WTC11 (cell line): ENCODE measurements around the gene C17orf75. TPM values are rescaled to one million over a fixed set of nuclear protein-coding genes. Genes with fewer than 3 reads are reported as not detected.
A peak's percentile ranks its signal among the peaks of the same experiment; 100 is the strongest.

ENCODE experiments used
- ATAC-seq: fragments of 200-7000 bp; cut with Tn5 transposase; 2 replicates; pipeline ENCODE4 v1.10.0; 2021; ENCODE audit warnings: mild to moderate bottlenecking, moderate library complexity
- CTCF ChIA-PET: fragments of 300-600 bp; sonication (Branson Sonifier 250); formaldehyde crosslinking; loops from one replicate; lab custom pipeline; 2021; ENCODE audit warnings: antibody characterized with exemption; lab: Charles Lee
- POLR2A ChIA-PET: fragments of 350-600 bp; sonication (Branson Sonifier 250); formaldehyde crosslinking; loops from one replicate; lab custom pipeline; 2021; ENCODE audit warnings: antibody characterized with exemption; lab: Charles Lee
- DNase-seq: peaks from one replicate; pipeline ENCODE4 v3.0.0; 2021; ENCODE audit warnings: low spot score
- H3K27ac Mint-ChIP-seq: 2 replicates; pipeline ENCODE4 v1.8.0; 2021; ENCODE audit warnings: mixed read lengths
- H3K27me3 Mint-ChIP-seq: 2 replicates; pipeline ENCODE4 v1.8.0; 2021; ENCODE audit warnings: low read depth, mild to moderate bottlenecking, moderate library complexity, mixed read lengths
- H3K36me3 Mint-ChIP-seq: 2 replicates; pipeline ENCODE4 v1.8.0; 2021; ENCODE audit warnings: mixed read lengths
- H3K4me1 Mint-ChIP-seq: 2 replicates; pipeline ENCODE4 v1.8.0; 2022; ENCODE audit warnings: mixed read lengths
- H3K4me3 Mint-ChIP-seq: 2 replicates; pipeline ENCODE4 v1.8.0; 2021; ENCODE audit warnings: mild to moderate bottlenecking, moderate library complexity, mixed read lengths
- H3K9me3 Mint-ChIP-seq: 2 replicates; pipeline ENCODE4 v1.8.0; 2021; ENCODE audit warnings: mixed read lengths
- ATF1 ChIP-seq: sonication (generic); formaldehyde crosslinking; IDR thresholded peaks from 2 replicates; pipeline ENCODE4 v1.8.1; 2023; ENCODE audit warnings: mild to moderate bottlenecking, moderate library complexity, missing genetic modification reagents
- ESRRA ChIP-seq: sonication (generic); formaldehyde crosslinking; IDR thresholded peaks from 2 replicates; pipeline ENCODE4 v1.8.1; 2022; ENCODE audit warnings: mild to moderate bottlenecking, missing genetic modification reagents, borderline replicate concordance
- ETV6 ChIP-seq: sonication (generic); formaldehyde crosslinking; IDR thresholded peaks from 2 replicates; pipeline ENCODE4 v1.8.1; 2022; ENCODE audit warnings: mild to moderate bottlenecking, missing genetic modification reagents
- FOXK1 ChIP-seq: sonication (generic); formaldehyde crosslinking; IDR thresholded peaks from 2 replicates; pipeline ENCODE4 v1.8.0; 2022; ENCODE audit warnings: mild to moderate bottlenecking, moderate library complexity, missing genetic modification reagents
- GABPB1 ChIP-seq: sonication (generic); formaldehyde crosslinking; IDR thresholded peaks from 2 replicates; pipeline ENCODE4 v1.8.1; 2023; ENCODE audit warnings: mild to moderate bottlenecking, missing genetic modification reagents
- GTF2I ChIP-seq: fragments of 250-450 bp; sonication (Bioruptor Pico); conservative IDR thresholded peaks from 2 replicates; pipeline ENCODE4 v1.4.0; 2021; ENCODE audit warnings: mild to moderate bottlenecking
- HMGXB4 ChIP-seq: sonication (generic); formaldehyde crosslinking; IDR thresholded peaks from 2 replicates; pipeline ENCODE4 v1.8.1; 2023; ENCODE audit warnings: mild to moderate bottlenecking, moderate library complexity, missing genetic modification reagents
- MXD4 ChIP-seq: fragments of 250-450 bp; sonication (Bioruptor Pico); IDR thresholded peaks from 2 replicates; pipeline ENCODE4 v1.8.0; 2021; ENCODE audit warnings: mild to moderate bottlenecking, moderate library complexity, borderline replicate concordance
- NFYB ChIP-seq: sonication (generic); formaldehyde crosslinking; conservative IDR thresholded peaks from 2 replicates; pipeline ENCODE4 v1.8.0; 2022; ENCODE audit warnings: low read depth, missing genetic modification reagents
- NR3C1 ChIP-seq: sonication (generic); formaldehyde crosslinking; conservative IDR thresholded peaks from 2 replicates; pipeline ENCODE4 v1.8.1; 2023; ENCODE audit warnings: low read depth, mild to moderate bottlenecking, missing genetic modification reagents
- OVOL2 ChIP-seq: fragments of 250-450 bp; sonication (Bioruptor Pico); IDR thresholded peaks from 2 replicates; pipeline ENCODE4 v1.9.0; 2021; ENCODE audit warnings: mild to moderate bottlenecking, borderline replicate concordance
- RORB ChIP-seq: fragments of 250-450 bp; sonication (Bioruptor Pico); IDR thresholded peaks from 2 replicates; pipeline ENCODE4 v1.9.0; 2021; ENCODE audit warnings: mild to moderate bottlenecking
- TCF7 ChIP-seq: sonication (generic); formaldehyde crosslinking; IDR thresholded peaks from 2 replicates; pipeline ENCODE4 v1.8.0; 2022; ENCODE audit warnings: mild to moderate bottlenecking, low read depth, missing genetic modification reagents, moderate library complexity
- TEAD1 ChIP-seq: sonication (generic); formaldehyde crosslinking; IDR thresholded peaks from 2 replicates; pipeline ENCODE4 v1.8.0; 2022; ENCODE audit warnings: mild to moderate bottlenecking, missing genetic modification reagents
- USF2 ChIP-seq: sonication (generic); formaldehyde crosslinking; IDR thresholded peaks from 2 replicates; pipeline ENCODE4 v1.8.1; 2023; ENCODE audit warnings: mild to moderate bottlenecking, missing genetic modification reagents, moderate library complexity
- ZBTB21 ChIP-seq: sonication (generic); formaldehyde crosslinking; IDR thresholded peaks from 2 replicates; pipeline ENCODE4 v1.8.1; 2023; ENCODE audit warnings: mild to moderate bottlenecking, missing genetic modification reagents, borderline replicate concordance
- ZMAT4 ChIP-seq: fragments of 250-450 bp; sonication (Bioruptor Pico); IDR thresholded peaks from 2 replicates; pipeline ENCODE4 v1.9.0; 2021; ENCODE audit warnings: mild to moderate bottlenecking
- ZNF219 ChIP-seq: sonication (generic); formaldehyde crosslinking; IDR thresholded peaks from 2 replicates; pipeline ENCODE4 v1.8.0; 2023; ENCODE audit warnings: missing genetic modification reagents, mild to moderate bottlenecking, borderline replicate concordance
- ZNF317 ChIP-seq: sonication (generic); formaldehyde crosslinking; IDR thresholded peaks from 2 replicates; pipeline ENCODE4 v1.8.1; 2023; ENCODE audit warnings: low read depth, mild to moderate bottlenecking, moderate library complexity, missing genetic modification reagents, borderline replicate concordance
- ZNF396 ChIP-seq: fragments of 250-450 bp; sonication (Bioruptor Pico); IDR thresholded peaks from 2 replicates; pipeline ENCODE4 v1.8.0; 2021; ENCODE audit warnings: mild to moderate bottlenecking, moderate library complexity, borderline replicate concordance
- total RNA-seq: library from RNA; stranded (reverse); gene quantifications from 3 replicates; pipeline ENCODE4 v1.2.3, GENCODE V29; 2021

The C17orf75 gene
- total RNA-seq, 1 experiment from 2014 or later: 35.5 TPM

GRCh38 chr17:32370426-32370825, 28.5 kb upstream of the C17orf75 start:
- Mint-ChIP-seq H3K9me3 (no peaks in the 10 kb centered on the region), H3K27me3 (no peaks in the 10 kb centered on the region), H3K27ac (peak overlapping the region; percentile 31; the same call in 1 of the 2 replicates), H3K4me3 (no peak overlapping the region)
- CTCF ChIA-PET: interaction anchor here (2.5 kb wide), 1 partner anchor 74 kb away, joined by 9 read pairs; the partner anchor contains the start of gene PSMD11
- TF ChIP-seq ATF1 (no peak), ZNF396 (CRISPR knock-in tag) (no peak), ESRRA (no peak)
- TF ChIP-seq, all 79 proteins: peak for 0
- H3K4me1 Mint-ChIP-seq: no peaks in the 10 kb centered on the region
- DNase-seq: no peak
- ATAC-seq: no peak
- POLR2A ChIA-PET: no interaction called here
- peaks cover 87% of the 10 kb centered on the region for H3K36me3 Mint-ChIP-seq

GRCh38 chr17:32361270-32361669, 19.3 kb upstream of the C17orf75 start:
- H3K4me3 Mint-ChIP-seq: no peak overlapping the region
- ATAC-seq: no peak
- no peak overlapping the region for H3K27ac Mint-ChIP-seq
- CTCF ChIA-PET: no interaction called here
- H3K9me3 Mint-ChIP-seq: no peaks in the 10 kb centered on the region
- H3K4me1 Mint-ChIP-seq: peaks cover 3% of the 10 kb centered on the region; the same call in 1 of the 2 replicates
- POLR2A ChIA-PET: no interaction called here
- H3K36me3 Mint-ChIP-seq: peaks cover 78% of the 10 kb centered on the region
- H3K27me3 Mint-ChIP-seq: no peaks in the 10 kb centered on the region
- TF ChIP-seq FOXK1 (no peak), RORB (CRISPR knock-in tag) (no peak), TCF7 (CRISPR knock-in tag) (no peak), ETV6 (CRISPR knock-in tag) (no peak), NFYB (CRISPR knock-in tag) (no peak), NR3C1 (no peak), USF2 (CRISPR knock-in tag) (no peak), ZMAT4 (CRISPR knock-in tag) (no peak), OVOL2 (CRISPR knock-in tag) (no peak), MXD4 (CRISPR knock-in tag) (no peak), ZBTB21 (CRISPR knock-in tag) (no peak)
- DNase-seq: no peak

GRCh38 chr17:32357615-32358014, 15.6 kb upstream of the C17orf75 start:
- POLR2A ChIA-PET: no interaction called here
- Mint-ChIP-seq H3K9me3 (no peaks in the 10 kb centered on the region), H3K36me3 (peaks cover 73% of the 10 kb centered on the region), H3K4me3 (no peak overlapping the region), H3K27ac (no peak overlapping the region), H3K4me1 (peaks cover 24% of the 10 kb centered on the region), H3K27me3 (no peaks in the 10 kb centered on the region)
- TF ChIP-seq HMGXB4 (CRISPR knock-in tag) (no peak), USF2 (CRISPR knock-in tag) (no peak), TEAD1 (CRISPR knock-in tag) (no peak), ZNF219 (CRISPR knock-in tag) (no peak), GABPB1 (CRISPR knock-in tag) (no peak), GTF2I (CRISPR knock-in tag) (no peak), ESRRA (no peak), ZNF317 (no peak)
- CTCF ChIA-PET: no interaction called here
- ATAC-seq (no peak), DNase-seq (no peak)
